GM12873 (cell line): ENCODE data around the gene ZNF92.

ENCODE experiments used
- CTCF ChIP-seq: IDR thresholded peaks from 2 replicates; pipeline ENCODE4 v1.5.1; 2012; ENCODE audit warnings: low read depth, mild to moderate bottlenecking, moderate library complexity, low read length, control low read depth; ENCODE audit not compliant: insufficient read depth; ENCODE audit errors: missing control alignments

Gene ZNF92

GRCh38 chr7:65371468-65371867, 2.2 kb upstream of the ZNF92 start:
- no peak for TF ChIP-seq CTCF

GRCh38 chr7:65379318-65379717, 5.7 kb downstream of the ZNF92 start:
- TF ChIP-seq CTCF, result no peak

GRCh38 chr7:65381742-65382141, 8.1 kb downstream of the ZNF92 start:
- TF ChIP-seq CTCF, result no peak

- TF ChIP-seq CTCF, result no peak
Observed at GRCh38 chr7:65382452-65382851, 8.8 kb downstream of the ZNF92 start.

GRCh38 chr7:65387891-65388290, 14.2 kb downstream of the ZNF92 start:
- TF ChIP-seq CTCF, result no peak

GRCh38 chr7:65390588-65390987, 16.9 kb downstream of the ZNF92 start:
- no peak for TF ChIP-seq CTCF

DNA sequence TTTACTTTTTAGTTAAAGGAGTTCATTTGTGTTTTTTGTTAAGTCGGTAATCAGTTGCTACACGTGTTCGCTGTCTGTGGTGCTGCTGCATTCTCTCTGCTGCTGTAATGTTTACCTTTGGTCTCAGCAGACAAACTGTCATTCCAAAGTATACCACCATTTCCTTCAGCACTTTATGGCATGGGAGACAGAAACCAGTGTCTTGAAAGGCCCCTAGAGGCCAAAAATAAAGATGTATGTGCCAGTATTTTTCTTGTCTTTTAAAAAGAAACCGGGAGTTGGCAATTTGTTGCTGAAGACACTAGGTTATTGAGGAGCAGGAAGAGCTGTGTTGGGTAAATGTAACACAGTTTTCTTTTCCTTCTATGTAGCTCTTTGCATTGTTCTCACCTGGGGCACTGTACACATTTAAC, 24.1 kb downstream of the ZNF92 start:
- no peak for TF ChIP-seq CTCF
